Left ventricle myocardium inferior (tissue), 1 donor: ENCODE measurements around the gene AKAP8. TPM values are rescaled to one million over a fixed set of nuclear protein-coding genes. Genes with fewer than 3 reads are reported as not detected.

Experiments
- DNase-seq: peaks from one replicate; pipeline ENCODE4 v3.0.0-alpha.2; 2020
- H3K27ac ChIP-seq: fragments of 200-600 bp; replicated peaks from 2 replicates; pipeline ENCODE4 v1.8.0; 2021
- H3K27me3 ChIP-seq: fragments of 200-600 bp; 2 replicates; pipeline ENCODE4 v1.8.0; 2021; ENCODE audit warnings: low read depth
- H3K36me3 ChIP-seq: fragments of 200-600 bp; 2 replicates; pipeline ENCODE4 v1.8.0; 2021
- H3K4me1 ChIP-seq: fragments of 200-600 bp; 2 replicates; pipeline ENCODE4 v1.8.0; 2021
- H3K4me3 ChIP-seq: fragments of 200-600 bp; 2 replicates; pipeline ENCODE4 v1.8.0; 2021; ENCODE audit warnings: mild to moderate bottlenecking, moderate library complexity
- H3K9me3 ChIP-seq: fragments of 200-600 bp; replicated peaks from 2 replicates; pipeline ENCODE4 v1.8.0; 2021
- CTCF ChIP-seq: fragments of 200-600 bp; IDR thresholded peaks from 2 replicates; pipeline ENCODE4 v1.8.0; 2021; ENCODE audit warnings: antibody characterized with exemption, mild to moderate bottlenecking, borderline replicate concordance
- intact Hi-C: fragments of 100-400 bp; cut with micrococcal nuclease; formaldehyde crosslinking; loops from one replicate; pipeline ENCODE4 v1.11.0; 2022
- total RNA-seq: library from RNA; stranded (reverse); fragmentation: NEBNext Ultra II Directional; extraction: Animal tissue kit (Norgen Biotek cat#: 25700); gene quantifications from one replicate; pipeline ENCODE4 v1.2.1, GENCODE V29; 2021
- donor health status: DM: no; HTN: yes; CAD: no; lungs with severe emphysema.

The AKAP8 gene
- total RNA-seq, 1 donor from 2014 or later, result 21.8 TPM

GRCh38 chr19:15424692-15425272 lies 45.2 kb upstream of the AKAP8 start:
- Histone ChIP-seq H3K9me3 (peaks cover 7% of the 10 kb centered on the region), H3K4me3 (no peak overlapping the region), H3K27me3 (no peaks in the 10 kb centered on the region), H3K36me3 (peaks cover 58% of the 10 kb centered on the region), H3K4me1 (peaks cover 40% of the 10 kb centered on the region), H3K27ac (no peak overlapping the region)
- no peak for TF ChIP-seq CTCF
- intact Hi-C loops, result no loop called here
- DNase-seq, result no peak

- Histone ChIP-seq H3K27ac (no peak overlapping the region), H3K36me3 (peaks cover 58% of the 10 kb centered on the region), H3K27me3 (no peaks in the 10 kb centered on the region), H3K4me1 (peaks cover 39% of the 10 kb centered on the region), H3K9me3 (peaks cover 7% of the 10 kb centered on the region), H3K4me3 (no peak overlapping the region)
- DNase-seq, result no peak
- TF ChIP-seq CTCF, result no peak
- intact Hi-C loops, result no loop called here
Measured at GRCh38 chr19:15424121-15424520, 44.5 kb upstream of the AKAP8 start.

GRCh38 chr19:15423130-15423529 lies 43.5 kb upstream of the AKAP8 start:
- no peak for TF ChIP-seq CTCF
- Histone ChIP-seq H3K9me3 (peaks cover 7% of the 10 kb centered on the region), H3K27ac (no peak overlapping the region), H3K4me1 (peaks cover 36% of the 10 kb centered on the region), H3K4me3 (no peak overlapping the region), H3K27me3 (no peaks in the 10 kb centered on the region), H3K36me3 (peaks cover 53% of the 10 kb centered on the region)
- intact Hi-C loops, result no loop called here
- no peak for DNase-seq

- H3K36me3 ChIP-seq, result peaks cover 50% of the 10 kb centered on the region
- no peak for DNase-seq
- intact Hi-C loops, result no loop called here
Measured at GRCh38 chr19:15422296-15423075, 42.9 kb upstream of the AKAP8 start.

DNA sequence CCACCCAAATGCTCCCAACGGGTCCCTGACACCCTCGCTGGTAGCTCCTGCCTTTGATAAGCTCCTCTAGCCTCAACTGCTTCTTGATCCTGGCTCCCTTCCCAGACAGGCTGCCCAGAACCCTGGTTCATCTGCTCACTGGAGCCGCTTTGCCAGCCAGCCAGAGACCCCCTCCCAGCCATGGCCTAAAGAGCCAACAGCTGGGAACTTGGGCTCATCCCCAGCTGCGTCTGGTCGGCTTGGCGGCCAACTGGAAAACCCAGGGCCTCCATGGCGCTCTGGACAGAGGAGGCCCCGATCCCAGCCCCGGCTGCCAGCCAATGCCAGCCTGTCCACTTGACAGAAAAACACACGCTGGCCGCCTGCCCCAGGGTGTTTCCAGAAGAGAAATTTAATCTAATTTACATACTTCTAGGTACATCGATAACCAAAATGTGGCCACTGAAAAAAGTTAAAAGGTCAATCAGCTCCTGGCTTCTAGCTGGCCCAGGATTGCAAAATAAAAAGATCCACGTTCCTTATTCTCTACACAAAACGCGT lies 42.2 kb upstream of the AKAP8 start:
- intact Hi-C loops, result no loop called here
- Histone ChIP-seq H3K9me3 (peaks cover 7% of the 10 kb centered on the region), H3K27ac (peak overlapping the region; percentile 63), H3K4me1 (peaks cover 48% of the 10 kb centered on the region), H3K27me3 (no peaks in the 10 kb centered on the region), H3K4me3 (peak overlapping the region; percentile 14), H3K36me3 (peaks cover 43% of the 10 kb centered on the region)
- DNase-seq, result peak; percentile 67
- TF ChIP-seq CTCF, result no peak

More at GRCh38 chr19:15422296-15423075, 42.9 kb upstream of the AKAP8 start:
- Histone ChIP-seq H3K4me3 (peak overlapping the region; percentile 14), H3K9me3 (peaks cover 7% of the 10 kb centered on the region), H3K27me3 (no peaks in the 10 kb centered on the region), H3K4me1 (peaks cover 41% of the 10 kb centered on the region), H3K27ac (peak overlapping the region; percentile 63)
- no peak for TF ChIP-seq CTCF
